Measurements from ENCODE around the gene RNF11.
"Not testable (repeated sequence)": the region's sequence is repeated elsewhere in the genome, so short reads cannot be mapped to it uniquely, and the experiment has no call there.

The RNF11 gene

DNA sequence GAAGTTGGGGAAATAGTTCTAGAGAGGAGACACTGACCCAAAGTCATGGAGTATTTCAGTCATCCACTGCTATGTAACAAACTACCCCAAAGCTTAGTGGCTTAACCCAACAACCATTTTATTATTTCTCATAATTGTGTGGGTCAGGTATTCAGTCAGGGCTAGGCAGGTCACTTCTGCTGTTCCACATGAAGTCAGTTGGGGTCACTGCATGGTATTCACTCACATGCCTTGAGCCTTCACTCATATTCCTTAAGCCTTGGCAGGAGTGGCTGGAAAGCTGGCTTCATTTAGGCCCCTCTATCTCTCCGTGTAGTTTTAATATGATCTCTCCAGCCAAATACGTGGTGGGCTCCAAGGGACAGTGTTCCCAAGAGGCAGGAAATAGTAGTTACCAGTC is 17.5 kb upstream of the RNF11 start:
- H3K4me1 Mint-ChIP-seq (ENCODE audit: low read depth): peaks cover 17% of the 10 kb centered on the region
- no peaks in the 10 kb centered on the region for H3K36me3 Mint-ChIP-seq
- H3K27ac Mint-ChIP-seq: no peak overlapping the region
- no peaks in the 10 kb centered on the region for H3K9me3 Mint-ChIP-seq (ENCODE audit: low read depth)
- H3K27me3 Mint-ChIP-seq: no peaks in the 10 kb centered on the region
- H3K4me3 Mint-ChIP-seq: no peak overlapping the region

GRCh38 chr1:51219022-51219421 is 17.1 kb upstream of the RNF11 start:
- Mint-ChIP-seq H3K4me1 (ENCODE audit: low read depth) (peaks cover 17% of the 10 kb centered on the region), H3K9me3 (ENCODE audit: low read depth) (no peaks in the 10 kb centered on the region), H3K4me3 (no peak overlapping the region), H3K36me3 (no peaks in the 10 kb centered on the region), H3K27ac (no peak overlapping the region), H3K27me3 (no peaks in the 10 kb centered on the region)

- H3K4me3 Mint-ChIP-seq; H3K36me3 Mint-ChIP-seq; H3K27ac Mint-ChIP-seq; H3K9me3 Mint-ChIP-seq (ENCODE audit: low read depth); H3K4me1 Mint-ChIP-seq (ENCODE audit: low read depth); H3K27me3 Mint-ChIP-seq: not testable (repeated sequence)
Observed at GRCh38 chr1:51221529-51221928, 14.5 kb upstream of the RNF11 start.

DNA sequence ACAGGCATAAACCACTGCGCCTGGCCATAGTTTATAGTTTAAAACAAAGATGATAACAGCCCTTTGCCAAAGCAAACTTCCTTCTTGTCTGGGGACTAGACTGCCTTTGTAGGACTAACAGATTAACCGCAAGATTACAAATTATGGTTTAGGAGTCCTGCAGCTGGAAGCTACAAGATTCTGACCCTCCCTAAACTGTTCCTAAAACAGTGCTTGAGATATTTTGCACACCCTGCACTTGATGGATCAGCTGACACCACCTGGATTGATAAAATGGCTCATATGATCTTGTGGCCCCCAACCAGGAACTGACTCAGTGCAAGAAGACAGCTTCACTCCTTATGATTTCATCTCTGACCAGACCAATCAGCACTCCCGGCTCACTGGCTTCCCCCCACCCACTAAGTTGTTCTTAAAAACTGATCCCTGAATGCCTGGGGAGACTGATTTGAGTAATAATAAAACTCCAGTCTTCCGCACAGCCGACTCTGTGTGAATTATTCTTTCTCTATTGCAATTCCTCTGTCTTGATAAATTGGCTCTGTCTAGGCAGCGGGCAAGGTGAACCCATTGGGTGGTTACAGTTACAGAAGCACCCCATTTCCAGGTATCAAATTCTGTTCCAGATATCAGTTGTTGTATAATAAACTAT is 13.8 kb upstream of the RNF11 start:
- no peaks in the 10 kb centered on the region for H3K9me3 Mint-ChIP-seq (ENCODE audit: low read depth)
- H3K27ac Mint-ChIP-seq: no peak overlapping the region
- H3K27me3 Mint-ChIP-seq: no peaks in the 10 kb centered on the region

GRCh38 chr1:51222809-51223208 is 13.3 kb upstream of the RNF11 start:
- Mint-ChIP-seq H3K36me3 (no peaks in the 10 kb centered on the region), H3K9me3 (ENCODE audit: low read depth) (no peaks in the 10 kb centered on the region), H3K27me3 (no peaks in the 10 kb centered on the region), H3K27ac (no peak overlapping the region), H3K4me1 (ENCODE audit: low read depth) (peaks cover 1% of the 10 kb centered on the region), H3K4me3 (no peak overlapping the region)

More for the DNA sequence above, 13.8 kb upstream of the RNF11 start:
- Mint-ChIP-seq H3K36me3 (no peaks in the 10 kb centered on the region), H3K4me1 (ENCODE audit: low read depth) (peaks cover 1% of the 10 kb centered on the region), H3K4me3 (no peak overlapping the region)

GRCh38 chr1:51224255-51224654 is 11.8 kb upstream of the RNF11 start:
- Mint-ChIP-seq H3K9me3 (ENCODE audit: low read depth) (no peaks in the 10 kb centered on the region), H3K36me3 (no peaks in the 10 kb centered on the region), H3K27me3 (no peaks in the 10 kb centered on the region), H3K4me1 (ENCODE audit: low read depth) (peaks cover 1% of the 10 kb centered on the region), H3K4me3 (no peak overlapping the region), H3K27ac (no peak overlapping the region)

DNA sequence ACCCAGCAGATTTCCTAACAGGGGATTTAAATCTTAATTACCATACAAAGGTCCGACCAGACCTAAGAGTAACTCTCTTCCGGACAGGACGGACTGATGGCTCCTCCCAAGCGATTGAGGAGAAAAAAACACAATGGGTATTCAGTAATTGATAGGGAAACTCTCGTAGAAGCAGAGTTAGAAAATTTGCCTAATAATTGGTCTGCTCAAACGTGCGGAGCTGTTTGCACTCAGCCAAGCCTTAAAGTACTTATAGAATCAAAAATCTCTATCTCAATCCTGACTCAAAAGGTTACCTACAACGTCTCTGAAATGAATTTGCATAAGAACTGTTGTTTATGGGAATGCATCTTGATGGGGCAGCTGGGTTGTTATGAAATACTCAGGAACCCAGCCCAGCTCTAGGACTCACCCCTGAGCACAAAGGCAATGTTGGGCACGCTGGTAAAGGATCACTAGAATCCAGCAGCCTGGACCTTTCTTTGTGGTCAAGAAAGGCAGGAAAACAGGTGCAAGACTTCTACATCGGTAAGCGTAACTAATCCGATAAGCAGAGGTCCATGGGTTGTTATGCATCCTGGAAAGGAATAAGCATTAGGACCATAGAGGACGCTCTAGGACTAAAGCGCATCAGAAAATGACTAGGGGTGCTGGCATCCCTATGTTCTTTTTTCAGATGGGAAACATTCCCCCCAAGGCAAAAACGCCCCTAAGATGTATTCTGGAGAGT is 8.7 kb upstream of the RNF11 start:
- not testable (repeated sequence) for H3K9me3 Mint-ChIP-seq (ENCODE audit: low read depth); H3K27me3 Mint-ChIP-seq; H3K4me3 Mint-ChIP-seq; H3K4me1 Mint-ChIP-seq (ENCODE audit: low read depth); H3K27ac Mint-ChIP-seq; H3K36me3 Mint-ChIP-seq

DNA sequence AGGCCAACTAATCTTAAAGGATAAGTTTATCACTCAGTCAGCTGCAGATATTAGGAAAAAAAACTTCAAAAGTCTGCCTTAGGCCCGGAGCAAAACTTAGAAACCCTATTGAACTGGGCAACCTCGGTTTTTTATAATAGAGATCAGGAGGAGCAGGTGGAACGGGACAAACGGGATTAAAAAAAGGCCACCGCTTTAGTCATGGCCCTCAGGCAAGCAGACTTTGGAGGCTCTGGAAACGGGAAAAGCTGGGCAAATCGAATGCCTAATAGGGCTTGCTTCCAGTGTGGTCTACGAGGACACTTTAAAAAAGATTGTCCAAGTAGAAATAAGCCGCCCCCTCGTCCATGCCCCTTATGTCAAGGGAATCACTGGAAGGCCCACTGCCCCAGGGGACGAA is 7.6 kb upstream of the RNF11 start:
- not testable (repeated sequence) for H3K4me3 Mint-ChIP-seq; H3K4me1 Mint-ChIP-seq (ENCODE audit: low read depth); H3K27ac Mint-ChIP-seq; H3K27me3 Mint-ChIP-seq; H3K36me3 Mint-ChIP-seq; H3K9me3 Mint-ChIP-seq (ENCODE audit: low read depth)

DNA sequence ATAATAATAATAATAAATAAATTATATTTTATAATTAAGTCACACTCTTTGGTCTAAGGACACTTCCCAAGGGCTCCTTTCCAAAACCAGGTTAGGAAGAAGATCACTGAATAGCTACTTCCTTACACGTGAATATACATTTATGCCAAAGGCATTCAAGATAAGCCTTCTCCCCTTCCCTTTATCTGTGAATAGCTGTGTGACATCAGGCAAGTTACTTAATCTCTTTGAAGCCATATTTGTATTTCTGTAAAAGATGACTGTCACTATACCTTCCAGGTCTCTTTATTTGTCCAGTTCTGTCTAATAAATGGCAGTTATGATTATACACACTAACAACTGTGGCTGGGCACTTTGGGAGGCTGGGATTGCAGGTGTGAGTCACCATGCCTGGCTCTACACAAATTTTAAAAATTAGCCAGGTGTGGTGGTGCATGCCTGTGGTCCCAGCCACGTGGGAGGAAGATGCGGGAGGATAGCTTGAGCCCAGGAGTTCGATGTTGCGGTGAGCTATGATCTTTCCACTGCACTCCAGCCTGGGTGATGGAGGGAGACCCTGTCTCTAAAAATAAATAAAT is 5.5 kb upstream of the RNF11 start:
- H3K27me3 Mint-ChIP-seq: no peaks in the 10 kb centered on the region
- H3K36me3 Mint-ChIP-seq: no peaks in the 10 kb centered on the region
- H3K4me3 Mint-ChIP-seq: no peak overlapping the region
- no peaks in the 10 kb centered on the region for H3K9me3 Mint-ChIP-seq (ENCODE audit: low read depth)
- H3K4me1 Mint-ChIP-seq (ENCODE audit: low read depth): peaks cover 13% of the 10 kb centered on the region
- no peak overlapping the region for H3K27ac Mint-ChIP-seq

DNA sequence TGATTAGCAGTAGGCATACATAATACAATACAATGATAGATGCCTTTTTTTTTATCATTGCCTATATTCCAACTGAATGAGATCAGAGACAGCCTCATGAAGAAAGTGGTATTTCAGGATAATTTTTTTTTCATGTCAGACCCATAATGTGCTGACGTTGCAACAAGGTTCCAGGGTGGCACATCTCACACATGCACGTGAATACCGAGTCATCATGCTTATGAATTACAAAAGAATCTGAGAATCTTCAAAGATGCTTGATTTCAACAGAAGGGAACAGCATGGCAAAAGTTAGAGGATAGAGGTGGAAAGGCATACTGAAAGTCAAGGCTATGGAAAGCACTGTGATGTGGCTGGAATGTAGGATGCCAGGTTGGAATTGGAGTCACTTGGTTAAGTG is 5.0 kb upstream of the RNF11 start:
- Mint-ChIP-seq H3K4me3 (no peak overlapping the region), H3K9me3 (ENCODE audit: low read depth) (no peaks in the 10 kb centered on the region), H3K27me3 (no peaks in the 10 kb centered on the region), H3K4me1 (ENCODE audit: low read depth) (peaks cover 17% of the 10 kb centered on the region), H3K36me3 (no peaks in the 10 kb centered on the region), H3K27ac (no peak overlapping the region)

- no peak overlapping the region for H3K4me3 Mint-ChIP-seq
- no peaks in the 10 kb centered on the region for H3K27me3 Mint-ChIP-seq
- H3K9me3 Mint-ChIP-seq (ENCODE audit: low read depth): no peaks in the 10 kb centered on the region
- H3K27ac Mint-ChIP-seq: no peak overlapping the region
- H3K4me1 Mint-ChIP-seq (ENCODE audit: low read depth): peaks cover 17% of the 10 kb centered on the region
- H3K36me3 Mint-ChIP-seq: no peaks in the 10 kb centered on the region
Observed at GRCh38 chr1:51231896-51232295, 4.2 kb upstream of the RNF11 start.

- H3K36me3 Mint-ChIP-seq; H3K27me3 Mint-ChIP-seq; H3K9me3 Mint-ChIP-seq (ENCODE audit: low read depth); H3K27ac Mint-ChIP-seq: not testable (repeated sequence)
- Mint-ChIP-seq H3K4me3 (peak overlapping the region; percentile 18), H3K4me1 (ENCODE audit: low read depth) (peaks cover 21% of the 10 kb centered on the region)
Observed at GRCh38 chr1:51234236-51234635, 1.8 kb upstream of the RNF11 start.

DNA sequence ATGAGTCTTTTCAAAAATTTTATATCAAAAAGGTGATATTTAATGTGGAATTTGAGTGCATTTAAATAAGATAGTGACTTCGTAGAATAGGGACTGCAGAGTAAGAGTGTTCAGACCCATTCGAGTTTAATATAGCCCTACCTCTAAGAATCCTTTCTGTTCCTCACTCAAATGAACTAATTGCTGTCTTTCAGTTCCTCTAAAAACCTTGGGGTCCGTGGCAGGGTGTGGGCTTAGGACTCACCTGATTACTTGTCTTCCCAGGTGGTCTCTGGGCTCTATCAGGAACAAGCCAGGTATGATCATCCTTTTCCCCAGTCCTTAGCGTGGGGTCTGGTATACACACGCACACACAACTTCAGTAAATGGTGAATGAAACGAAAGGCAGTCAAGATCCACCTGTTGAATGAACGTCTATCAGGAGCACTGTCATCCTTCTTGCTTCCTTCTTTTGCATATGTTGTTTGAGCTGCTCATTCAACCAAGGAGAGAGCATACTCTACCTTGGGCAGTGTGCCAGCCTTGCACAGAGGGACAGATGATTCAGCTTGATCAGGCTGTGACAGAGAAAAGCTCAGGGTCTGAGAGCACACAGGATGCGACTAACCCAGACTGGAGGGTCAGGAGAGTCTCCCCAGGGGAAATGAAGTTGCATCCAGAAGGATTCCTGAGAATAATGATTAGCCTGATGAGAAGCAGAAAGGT is 1.2 kb upstream of the RNF11 start:
- peak overlapping the region; percentile 84 for H3K27ac Mint-ChIP-seq
- no peaks in the 10 kb centered on the region for H3K9me3 Mint-ChIP-seq (ENCODE audit: low read depth)
- peaks cover 27% of the 10 kb centered on the region for H3K4me1 Mint-ChIP-seq (ENCODE audit: low read depth)
- H3K36me3 Mint-ChIP-seq: no peaks in the 10 kb centered on the region
- H3K4me3 Mint-ChIP-seq: peak overlapping the region; percentile 96
- H3K27me3 Mint-ChIP-seq: no peaks in the 10 kb centered on the region

DNA sequence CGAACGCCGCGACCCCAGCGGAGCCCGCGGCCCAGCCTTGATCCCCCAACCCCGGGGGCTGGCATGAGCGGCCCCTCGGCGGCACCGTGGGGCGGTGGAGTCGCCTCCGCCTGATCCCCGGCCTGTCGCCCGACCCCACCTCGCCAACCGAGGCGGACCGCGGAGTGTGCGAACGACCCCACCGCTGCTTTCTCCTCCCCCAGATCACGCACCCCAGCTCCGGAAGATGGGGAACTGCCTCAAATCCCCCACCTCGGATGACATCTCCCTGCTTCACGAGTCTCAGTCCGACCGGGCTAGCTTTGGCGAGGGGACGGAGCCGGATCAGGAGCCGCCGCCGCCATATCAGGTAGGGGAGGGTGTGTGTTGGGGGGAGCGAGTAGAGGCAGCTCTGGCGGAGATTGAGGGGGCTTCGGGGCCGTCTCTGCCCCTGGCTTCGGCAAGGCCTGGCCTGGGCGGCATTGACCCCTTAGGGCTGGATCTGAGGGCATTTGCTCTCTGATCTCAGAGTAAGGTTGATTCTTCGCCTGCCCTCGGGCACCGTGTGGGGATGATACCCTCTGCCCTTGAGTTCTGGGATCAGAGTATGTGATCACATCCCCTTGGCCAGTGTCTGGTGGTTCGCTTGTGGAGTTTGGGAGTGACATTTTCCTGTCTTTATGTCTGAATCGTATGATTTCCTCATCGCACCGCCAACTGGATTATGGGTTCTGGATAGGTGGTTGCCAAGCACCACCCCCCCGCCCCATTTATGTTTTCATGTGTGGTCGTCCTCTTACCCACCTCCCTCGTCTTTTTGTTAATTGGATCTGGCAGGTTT is 668 bp downstream of the RNF11 start:
- Mint-ChIP-seq H3K36me3 (no peaks in the 10 kb centered on the region), H3K9me3 (ENCODE audit: low read depth) (no peaks in the 10 kb centered on the region), H3K4me1 (ENCODE audit: low read depth) (peaks cover 44% of the 10 kb centered on the region), H3K27ac (no peak overlapping the region), H3K4me3 (no peak overlapping the region), H3K27me3 (no peaks in the 10 kb centered on the region)
